Spleen (tissue), 11 donors: ENCODE measurements around the gene PPP1R1B. TPM values are rescaled to one million over a fixed set of nuclear protein-coding genes. Genes with fewer than 3 reads are reported as not detected.

Experiments used
- DNase-seq: peaks from one replicate; pipeline ENCODE4 v3.0.0-alpha.2; 2020
- H3K27ac ChIP-seq, 8 donors: fragments of 200-600 bp; sonication (generic) in 7 of 8; 1 replicate in 4 of 8; 2 replicates in 4 of 8; pipeline versions ENCODE4 v1.5.0 to v1.8.0; 2016 to 2021; ENCODE audit warnings: inconsistent platforms in 4 of 8, mild to moderate bottlenecking in 4 of 8, moderate library complexity in 1 of 8
- H3K27me3 ChIP-seq, 7 donors: fragments of 200-600 bp; sonication (generic) in 6 of 7; replicated peaks in 1 of 7; 1 replicate in 4 of 7; 2 replicates in 3 of 7; pipeline versions ENCODE4 v1.5.0 to v1.8.0; 2016 to 2021; ENCODE audit warnings: inconsistent platforms in 3 of 7, mild to moderate bottlenecking in 1 of 7
- H3K36me3 ChIP-seq, 6 donors: fragments of 200-600 bp; sonication (generic) in 5 of 6; 1 replicate in 4 of 6; 2 replicates in 2 of 6; pipeline versions ENCODE4 v1.5.0 to v1.8.0; 2016 to 2021; ENCODE audit warnings: inconsistent platforms in 2 of 6
- H3K4me1 ChIP-seq, 6 donors: fragments of 200-600 bp; sonication (generic) in 5 of 6; 1 replicate in 3 of 6; 2 replicates in 3 of 6; pipeline versions ENCODE4 v1.5.0 to v1.8.0; 2016 to 2021; ENCODE audit warnings: inconsistent platforms in 3 of 6
- H3K4me3 ChIP-seq, 8 donors: fragments of 200-600 bp; sonication (generic) in 7 of 8; 1 replicate in 4 of 8; 2 replicates in 4 of 8; pipeline versions ENCODE4 v1.5.0 to v1.8.0; 2016 to 2021; ENCODE audit warnings: inconsistent platforms in 4 of 8, mild to moderate bottlenecking in 4 of 8, moderate library complexity in 2 of 8
- H3K9me3 ChIP-seq, 8 donors: fragments of 200-600 bp; sonication (generic) in 7 of 8; 1 replicate in 4 of 8; 2 replicates in 4 of 8; pipeline versions ENCODE4 v1.5.0 to v1.8.0; 2016 to 2021; ENCODE audit warnings: inconsistent platforms in 4 of 8
- CTCF ChIP-seq, 11 experiments: fragments of 200-600 bp in 7 of 11; fragments of 450-650 bp in 4 of 11; sonication (generic) in 4 of 11; IDR thresholded peaks in 8 of 11; conservative IDR thresholded peaks in 3 of 11; 1 replicate in 7 of 11; 2 replicates in 4 of 11; pipeline versions ENCODE4 v1.4.0 to v1.8.0; 2016 to 2021; ENCODE audit warnings: antibody characterized with exemption in 11 of 11, inconsistent platforms in 4 of 11, mild to moderate bottlenecking in 1 of 11
- POLR2A ChIP-seq, 3 donors: fragments of 450-650 bp; IDR thresholded peaks; one replicate each; pipeline ENCODE4 v1.5.1; 2017; ENCODE audit warnings: antibody characterized with exemption in 3 of 3, mild to moderate bottlenecking in 1 of 3
- POLR2AphosphoS5 ChIP-seq, 3 donors: sonication (generic); formaldehyde crosslinking; IDR thresholded peaks; one replicate each; pipeline ENCODE4 v1.5.1; 2017; ENCODE audit warnings: antibody characterized with exemption in 3 of 3
- WGBS, 5 donors: extraction: QIAGEN DNeasy Blood & Tissue Kit in 3 of 5; methylation state at CpG; one replicate each; pipeline versions ENCODE4 v1.1.5 to v1.1.7; 2013 to 2018; 5-methylcytosine and 5-hydroxymethylcytosine counted together
- intact Hi-C: fragments of 100-400 bp; cut with DNase I; formaldehyde crosslinking; loops from one replicate; pipeline ENCODE4 v1.15.0; 2023; ENCODE audit warnings: low total_unique reads
- polyA plus RNA-seq, 3 donors: library from polyadenylated mRNA; stranded (reverse); fragments of 200-250 nt; gene quantifications; one replicate each; pipeline ENCODE4 v1.2.1, GENCODE V29; 2013
- total RNA-seq, 7 donors: library from RNA; depleted of rRNA in 3 of 7; stranded (reverse); fragments of >200 nt in 3 of 7; fragmentation: NEBNext Ultra II Directional in 4 of 7; extraction: Animal tissue kit (Norgen Biotek cat#: 25700) in 4 of 7; gene quantifications; one replicate each; pipeline versions ENCODE4 v1.1.0 to v1.2.1, GENCODE V29; 2016 to 2021
- donor health status: healthy with polysubstance abuse.
- donor health status: DM: no; HTN: no; CAD: no; lungs with moderate emphysema.
- donor health status: DM: no; HTN: no; CAD: no.
- donor health status: Bipolar disorder and iron deficiency.
- donor health status: healthy.
- donor health status: DM: no; HTN: no; CAD: no.
- donor health status: DM: yes; HTN: yes; CAD: no.

The PPP1R1B gene
- total and polyA plus RNA-seq, 10 donors, result 0.06 to 0.26 TPM; not detected in 8

- 52 to 70% (median 56%) methylated on average over 7 of the region's 7 CpGs for WGBS, 5 donors
- H3K27me3 ChIP-seq, result no peaks in the 10 kb centered on the region
- intact Hi-C loops, result no loop called here
- peak in 1 of 3 donors; percentile 5 for TF ChIP-seq POLR2AphosphoS5 (IDR thresholded peaks at IDR 0.05)
- no peak for TF ChIP-seq POLR2A (IDR thresholded peaks at IDR 0.05)
- no peak for TF ChIP-seq CTCF (IDR thresholded peaks at IDR 0.05 in 8 of 11, conservative IDR thresholded peaks at IDR 0.05 in 3 of 11)
- DNase-seq, result no peak
- peaks cover 0 to 21% (median 0%) of the 10 kb centered on the region in 6 donors for H3K36me3 ChIP-seq
- peak overlapping the region in 2 of 8 donors; percentile 18 to 46 for H3K27ac ChIP-seq
- H3K9me3 ChIP-seq, result no peaks in the 10 kb centered on the region
- no peak overlapping the region for H3K4me3 ChIP-seq
- H3K4me1 ChIP-seq, result peaks cover 46 to 94% (median 72%) of the 10 kb centered on the region in 6 donors
Measured at GRCh38 chr17:39641883-39642282, 15.1 kb downstream of the PPP1R1B start.

GRCh38 chr17:39642291-39643074, 15.7 kb downstream of the PPP1R1B start:
- Histone ChIP-seq H3K36me3 (peaks cover 0 to 26% (median 0%) of the 10 kb centered on the region in 6 donors), H3K4me1 (peaks cover 46 to 98% (median 74%) of the 10 kb centered on the region in 6 donors), H3K27me3 (no peaks in the 10 kb centered on the region), H3K4me3 (no peak overlapping the region), H3K27ac (peak overlapping the region in 2 of 8 donors; percentile 18 to 46), H3K9me3 (no peaks in the 10 kb centered on the region)
- 70 to 83% (median 78%) methylated on average over 7 to 9 of the region's 9 CpGs for WGBS, 5 donors
- no peak for TF ChIP-seq POLR2AphosphoS5 (IDR thresholded peaks at IDR 0.05)
- no peak for TF ChIP-seq CTCF (IDR thresholded peaks at IDR 0.05 in 8 of 11, conservative IDR thresholded peaks at IDR 0.05 in 3 of 11)
- no peak for TF ChIP-seq POLR2A (IDR thresholded peaks at IDR 0.05)
- DNase-seq, result no peak
- intact Hi-C loops, result no loop called here

GRCh38 chr17:39643271-39643670, 16.5 kb downstream of the PPP1R1B start:
- intact Hi-C loops, result no loop called here
- TF ChIP-seq CTCF (IDR thresholded peaks at IDR 0.05 in 8 of 11, conservative IDR thresholded peaks at IDR 0.05 in 3 of 11) (no peak), POLR2A (IDR thresholded peaks at IDR 0.05) (no peak), POLR2AphosphoS5 (IDR thresholded peaks at IDR 0.05) (no peak)
- H3K36me3 ChIP-seq, result peaks cover 0 to 27% (median 0%) of the 10 kb centered on the region in 6 donors
- DNase-seq, result no peak
- no peak overlapping the region for H3K27ac ChIP-seq
- no peaks in the 10 kb centered on the region for H3K27me3 ChIP-seq
- 65 to 82% (median 67%) methylated on average over 4 of the region's 4 CpGs for WGBS, 5 donors
- H3K9me3 ChIP-seq, result no peaks in the 10 kb centered on the region
- H3K4me1 ChIP-seq, result peaks cover 39 to 98% (median 67%) of the 10 kb centered on the region in 6 donors
- H3K4me3 ChIP-seq, result no peak overlapping the region

- H3K27ac ChIP-seq, result no peak overlapping the region
- peaks cover 3 to 95% (median 41%) of the 10 kb centered on the region in 6 donors for H3K4me1 ChIP-seq
- TF ChIP-seq POLR2A (IDR thresholded peaks at IDR 0.05) (no peak), POLR2AphosphoS5 (IDR thresholded peaks at IDR 0.05) (no peak), CTCF (IDR thresholded peaks at IDR 0.05 in 8 of 11, conservative IDR thresholded peaks at IDR 0.05 in 3 of 11) (no peak)
- WGBS, 5 donors, result 73 to 94% (median 85%) methylated on average over 5 of the region's 5 CpGs
- intact Hi-C loops, result no loop called here
- H3K9me3 ChIP-seq, result no peaks in the 10 kb centered on the region
- peaks cover 0 to 57% (median 0%) of the 10 kb centered on the region in 6 donors for H3K36me3 ChIP-seq
- DNase-seq, result no peak
- no peak overlapping the region for H3K4me3 ChIP-seq
- no peaks in the 10 kb centered on the region for H3K27me3 ChIP-seq
Measured at GRCh38 chr17:39647256-39647655, 20.5 kb downstream of the PPP1R1B start.
